Head of caudate nucleus (tissue), 42 donors: Measurements from ENCODE around the gene TNNI3K.
A peak's percentile ranks its signal among the peaks of the same experiment; 100 is the strongest.

Source experiments
- DNase-seq, 42 donors: peaks; one replicate each; pipeline versions ENCODE4 v3.0.0 to v3.0.0-alpha.2; 2020 to 2021; ENCODE audit warnings: mixed read lengths in 7 of 42
- intact Hi-C: fragments of 100-400 bp; cut with DNase I; formaldehyde crosslinking; loops from one replicate; pipeline ENCODE4 v1.15.0; 2022

TNNI3K gene

DNA sequence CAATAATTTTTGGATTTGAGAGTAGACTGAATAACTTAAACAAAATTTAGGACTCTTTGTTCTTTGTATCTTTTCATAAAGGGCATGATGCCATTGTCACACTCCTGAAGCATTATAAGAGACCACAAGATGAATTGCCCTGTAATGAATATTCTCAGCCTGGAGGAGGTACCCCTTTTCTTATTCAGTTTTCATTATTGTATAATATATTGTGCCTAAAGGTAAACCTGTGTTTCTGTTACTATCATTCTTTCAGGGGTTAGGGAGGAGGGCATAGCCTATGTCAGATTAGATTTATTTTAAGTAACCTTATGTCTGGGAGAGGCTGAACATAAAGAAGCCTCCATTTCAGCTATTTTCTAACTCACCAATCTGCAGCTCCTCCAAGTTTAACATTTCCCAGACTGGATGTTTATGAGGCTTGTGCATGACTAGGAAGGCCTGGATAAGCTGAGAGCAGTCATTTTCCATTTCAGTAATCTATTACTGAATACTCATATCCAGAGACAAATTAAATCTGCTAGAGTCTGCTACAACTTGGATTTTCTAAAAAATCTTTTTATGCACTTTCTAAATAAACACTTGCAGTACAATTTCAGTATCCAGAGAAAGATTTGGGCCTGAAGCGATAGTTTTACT lies 132.1 kb downstream of the TNNI3K start:
- intact Hi-C loops: no loop called here
- DNase-seq: no peak

DNA sequence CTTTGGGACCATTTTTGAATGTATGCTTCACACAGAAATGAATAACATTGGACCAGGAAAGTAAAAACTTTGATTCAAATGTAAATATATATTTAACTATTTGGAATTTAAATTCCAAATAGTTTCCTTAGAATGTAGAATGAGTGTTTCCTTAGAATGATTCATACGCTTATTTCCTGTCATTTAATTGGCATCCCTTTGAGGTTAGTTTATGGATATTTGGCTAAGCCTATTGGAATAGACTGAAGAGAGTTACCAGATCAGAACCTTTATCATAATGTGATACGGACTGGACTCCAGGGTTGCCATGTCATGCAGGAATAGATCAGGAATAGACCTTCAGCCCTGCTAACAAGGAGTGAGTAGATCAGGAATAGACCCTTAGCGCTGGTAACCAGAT lies 133.1 kb downstream of the TNNI3K start:
- intact Hi-C loops: no loop called here
- DNase-seq: no peak

- intact Hi-C loops: no loop called here
- no peak for DNase-seq
Observed at GRCh38 chr1:74375376-74375775, 140.2 kb downstream of the TNNI3K start.

- no peak for DNase-seq
Observed at GRCh38 chr1:74380252-74380651, 145.1 kb downstream of the TNNI3K start.

GRCh38 chr1:74388855-74389254 lies 153.7 kb downstream of the TNNI3K start:
- no peak for DNase-seq
- intact Hi-C loops: no loop called here

More at GRCh38 chr1:74380252-74380651, 145.1 kb downstream of the TNNI3K start:
- intact Hi-C loops: no loop called here

GRCh38 chr1:74392186-74392585 lies 157.0 kb downstream of the TNNI3K start:
- intact Hi-C loops: no loop called here
- no peak for DNase-seq

- intact Hi-C loops: no loop called here
- no peak for DNase-seq
Observed at GRCh38 chr1:74392840-74393239, 157.7 kb downstream of the TNNI3K start.

DNA sequence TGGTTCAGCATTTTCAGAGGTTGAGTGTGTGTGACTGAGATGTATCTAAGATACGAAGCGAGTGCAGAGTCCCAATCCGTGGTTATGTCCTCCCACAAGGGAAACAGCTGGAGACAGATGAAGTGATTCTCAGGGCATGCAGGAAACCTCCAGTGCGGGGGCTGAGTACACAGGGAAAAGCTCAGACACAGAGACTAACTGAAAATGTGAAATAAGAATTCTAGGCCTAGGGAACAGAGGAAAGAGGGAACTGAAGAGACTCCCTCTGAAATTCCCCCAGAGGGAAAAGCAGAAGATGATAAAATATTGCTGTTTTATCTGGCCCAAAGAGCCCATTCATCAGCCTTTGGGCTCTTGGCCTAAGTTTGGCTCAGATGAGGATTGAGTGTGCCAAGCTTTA lies 160.4 kb downstream of the TNNI3K start:
- peak in 21 of 42 donors; percentile 3 to 56 (median 31) for DNase-seq
- intact Hi-C loops: no loop called here

DNA sequence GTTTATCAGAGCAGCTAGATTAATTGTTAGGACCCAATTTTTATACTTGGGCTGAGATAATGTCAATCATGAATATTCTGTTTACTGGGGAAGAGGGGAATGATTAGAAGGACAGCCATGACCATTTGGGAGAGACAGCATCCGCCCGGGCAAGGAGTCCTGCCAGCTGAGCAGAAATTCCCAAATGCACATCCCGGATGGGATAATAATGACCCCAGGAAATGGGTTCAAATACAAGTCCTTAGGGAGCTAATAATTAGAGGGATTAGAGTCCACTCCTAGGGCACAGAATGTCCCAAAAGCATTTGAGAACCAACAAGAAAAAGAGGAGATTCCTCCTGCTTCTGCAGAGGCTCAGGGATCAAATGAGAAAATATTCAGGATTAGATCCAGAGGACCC lies 161.3 kb downstream of the TNNI3K start:
- DNase-seq: no peak
- intact Hi-C loops: no loop called here

- intact Hi-C loops: no loop called here
- DNase-seq: peak in 20 of 42 donors; percentile 10 to 51 (median 22)
Observed at GRCh38 chr1:74396933-74397332, 161.7 kb downstream of the TNNI3K start.

GRCh38 chr1:74399249-74399648 lies 164.1 kb downstream of the TNNI3K start:
- DNase-seq: no peak
- intact Hi-C loops: no loop called here

GRCh38 chr1:74402873-74403272 lies 167.7 kb downstream of the TNNI3K start:
- no peak for DNase-seq
- intact Hi-C loops: no loop called here

DNA sequence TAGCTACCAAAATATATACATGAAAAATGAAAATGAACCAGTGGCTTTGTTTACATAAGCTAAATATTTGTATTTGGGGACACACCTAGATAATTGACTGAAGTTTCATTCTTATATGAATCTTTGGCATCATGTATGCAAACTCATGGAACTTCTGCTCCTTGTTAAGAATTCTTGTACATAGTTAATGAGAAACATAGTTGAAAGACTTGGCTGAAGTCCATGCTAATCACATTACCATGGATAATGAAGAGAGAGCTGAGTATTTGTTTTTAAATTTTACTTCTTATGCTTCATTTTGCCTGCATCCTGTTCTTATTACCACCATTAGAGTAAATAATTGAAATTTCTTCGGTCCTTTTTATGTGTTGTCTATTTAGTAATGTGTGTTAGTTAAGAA lies 168.4 kb downstream of the TNNI3K start:
- intact Hi-C loops: no loop called here
- no peak for DNase-seq

DNA sequence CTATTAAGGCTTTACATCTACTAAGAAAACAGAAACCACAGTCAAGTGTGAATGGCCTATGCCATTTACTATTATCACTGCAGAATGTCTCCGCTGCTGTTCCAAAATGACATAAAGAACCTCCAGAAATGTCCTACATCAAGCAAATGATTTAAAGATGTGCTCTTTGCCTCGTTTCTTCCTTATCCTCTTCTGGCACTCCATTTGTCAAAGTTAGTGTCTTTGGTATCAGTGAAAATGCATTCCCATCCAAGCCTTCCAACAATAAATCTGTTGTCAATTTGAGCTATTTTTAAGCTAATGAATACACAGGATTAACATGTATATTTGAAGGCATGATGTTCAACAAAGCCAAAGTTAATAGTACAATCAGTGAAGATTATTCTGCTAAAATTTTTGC lies 171.6 kb downstream of the TNNI3K start:
- intact Hi-C loops: no loop called here
- DNase-seq: no peak

DNA sequence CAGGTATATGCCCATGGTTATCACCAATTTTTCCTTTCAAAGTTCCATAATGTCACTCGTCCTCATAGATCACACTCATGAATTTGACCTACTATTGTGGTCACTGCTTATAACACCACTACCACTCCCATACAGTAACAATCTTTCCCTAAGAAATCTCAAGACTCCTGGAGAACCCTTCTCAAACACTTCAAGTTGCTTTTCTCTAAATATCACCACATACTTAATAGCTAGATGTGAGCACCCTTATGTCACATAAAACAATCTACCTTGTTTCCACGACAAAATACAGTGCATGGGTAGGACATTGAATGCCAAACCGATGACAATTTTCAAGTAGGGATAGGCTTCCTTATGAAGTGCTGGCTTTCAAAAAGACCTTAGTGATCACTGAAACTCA lies 172.7 kb downstream of the TNNI3K start:
- intact Hi-C loops: no loop called here
- no peak for DNase-seq

GRCh38 chr1:74412244-74412643 lies 177.1 kb downstream of the TNNI3K start:
- DNase-seq: no peak
- intact Hi-C loops: no loop called here

DNA sequence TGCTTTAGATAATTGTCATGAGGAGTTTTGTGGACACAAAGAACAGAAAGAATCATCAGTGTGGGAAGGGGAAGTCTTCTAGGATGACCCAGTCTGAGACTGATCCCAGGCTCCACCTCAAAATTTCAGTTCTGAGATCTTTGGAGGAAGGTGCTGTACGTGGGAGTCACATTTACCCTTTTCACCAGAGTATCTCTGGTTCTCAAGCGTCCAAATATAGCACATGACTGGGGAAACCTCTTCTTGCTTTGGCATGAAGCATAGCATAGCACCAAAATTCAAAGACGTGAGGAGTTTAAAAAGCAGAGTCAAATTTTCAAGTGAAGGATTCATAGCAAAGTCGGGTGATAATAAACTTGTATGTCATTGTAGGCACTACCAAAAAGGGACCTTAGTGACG lies 180.7 kb downstream of the TNNI3K start:
- intact Hi-C loops: no loop called here
- DNase-seq: no peak

DNA sequence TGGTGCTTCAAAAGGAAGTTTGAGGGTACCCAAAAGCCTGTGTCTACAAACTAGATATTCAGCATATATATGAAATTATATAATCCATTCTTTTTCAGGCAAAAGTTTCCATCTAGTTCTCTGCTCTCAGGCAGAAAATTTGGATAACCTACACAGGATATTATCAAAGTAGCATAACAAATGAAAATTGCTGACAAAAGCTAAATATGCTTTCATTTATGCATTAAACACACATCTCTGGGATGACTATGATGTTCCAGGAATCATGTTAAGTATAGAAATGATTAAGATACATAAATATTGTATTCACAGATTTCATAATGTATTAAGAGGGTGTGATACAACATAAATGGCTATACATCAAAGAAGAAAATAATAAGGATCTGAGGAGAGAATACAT lies 184.4 kb downstream of the TNNI3K start:
- intact Hi-C loops: no loop called here

DNA sequence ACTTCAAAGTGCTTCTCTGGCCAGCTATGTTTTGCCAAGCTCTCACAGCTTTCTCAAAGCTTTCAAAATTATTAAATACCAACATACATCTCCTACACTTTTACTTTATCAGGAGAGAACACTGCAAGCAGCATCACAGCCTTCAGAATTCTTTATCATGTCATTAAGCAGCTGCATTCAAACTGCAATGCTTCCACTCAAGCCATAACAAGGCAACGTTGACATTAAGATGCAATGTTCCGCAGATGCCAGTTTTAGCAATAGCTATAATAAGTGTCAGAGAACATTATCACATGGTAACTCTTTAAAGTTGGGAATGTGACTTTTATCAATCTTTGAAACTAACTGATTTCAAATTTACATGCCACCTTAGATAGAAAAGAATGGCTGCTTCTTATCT lies 185.3 kb downstream of the TNNI3K start:
- DNase-seq: peak in 1 of 42 donors; percentile 16

More for the DNA sequence above, 184.4 kb downstream of the TNNI3K start:
- DNase-seq: no peak

GRCh38 chr1:74422421-74423292 lies 187.5 kb downstream of the TNNI3K start:
- intact Hi-C loops: no loop called here
- no peak for DNase-seq

More for the DNA sequence above, 185.3 kb downstream of the TNNI3K start:
- intact Hi-C loops: no loop called here

DNA sequence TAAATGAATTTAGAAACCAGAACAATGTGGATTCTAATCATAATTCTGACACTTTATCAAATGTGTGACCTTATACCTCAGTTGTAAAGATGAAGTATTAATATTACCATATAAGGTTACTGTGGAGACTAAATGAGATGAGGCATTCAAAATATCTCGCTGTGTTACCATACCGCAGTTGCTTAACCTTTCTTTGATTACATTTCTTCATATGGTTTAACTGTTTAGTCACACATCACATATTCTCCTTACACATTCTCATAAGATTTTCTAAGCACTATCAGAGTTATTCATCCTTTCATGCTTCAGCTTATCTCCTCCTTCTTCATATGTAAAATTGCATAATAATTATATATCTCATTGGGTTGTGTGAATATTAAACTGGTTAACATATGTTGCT lies 188.3 kb downstream of the TNNI3K start:
- intact Hi-C loops: no loop called here
- no peak for DNase-seq
